Measurements from ENCODE around the gene PTTG1IP. TPM values are rescaled to one million over a fixed set of nuclear protein-coding genes. Genes with fewer than 3 reads are reported as not detected.

The PTTG1IP gene
- total and polyA plus RNA-seq, 2 donors, result 75.3 to 138 TPM

- Histone ChIP-seq H3K4me1 (ENCODE audit: control insufficient read depth in 2 of 2, insufficient read depth in 2 of 2, low read length in 2 of 2) (no peaks in the 10 kb centered on the region), H3K9me3 (ENCODE audit: control insufficient read depth in 2 of 2, insufficient read depth in 1 of 2, low read length in 1 of 2) (no peaks in the 10 kb centered on the region), H3K27me3 (ENCODE audit: control insufficient read depth in 2 of 2, insufficient read depth in 1 of 2, low read length in 1 of 2) (no peaks in the 10 kb centered on the region), H3K36me3 (ENCODE audit: control insufficient read depth in 2 of 2, insufficient read depth in 2 of 2, low read length in 1 of 2) (peaks cover 55 to 65% of the 10 kb centered on the region in 2 donors), H3K27ac (ENCODE audit: low read depth in 1 of 2, low read length in 1 of 2) (no peak overlapping the region), H3K4me3 (ENCODE audit: low read length in 2 of 2) (no peak overlapping the region)
- no peak for DNase-seq (ENCODE audit: low read depth in 6 of 9, low spot score in 9 of 9)
- WGBS, result 97% methylated on average over 6 of the region's 6 CpGs
Observed at GRCh38 chr21:44810779-44811178, 62.7 kb downstream of the PTTG1IP start.

- no peak overlapping the region for H3K27ac ChIP-seq (ENCODE audit: low read depth in 1 of 2, low read length in 1 of 2)
- DNase-seq (ENCODE audit: low read depth in 6 of 9, low spot score in 9 of 9), result no peak
- H3K27me3 ChIP-seq (ENCODE audit: control insufficient read depth in 2 of 2, insufficient read depth in 1 of 2, low read length in 1 of 2), result no peaks in the 10 kb centered on the region
- H3K4me3 ChIP-seq (ENCODE audit: low read length in 2 of 2), result no peak overlapping the region
- peaks cover 7 to 8% of the 10 kb centered on the region in 2 donors for H3K4me1 ChIP-seq (ENCODE audit: control insufficient read depth in 2 of 2, insufficient read depth in 2 of 2, low read length in 2 of 2)
- peaks cover 49 to 55% of the 10 kb centered on the region in 2 donors for H3K36me3 ChIP-seq (ENCODE audit: control insufficient read depth in 2 of 2, insufficient read depth in 2 of 2, low read length in 1 of 2)
- WGBS, result 99% methylated on average over 4 of the region's 4 CpGs
- no peaks in the 10 kb centered on the region for H3K9me3 ChIP-seq (ENCODE audit: control insufficient read depth in 2 of 2, insufficient read depth in 1 of 2, low read length in 1 of 2)
Observed at GRCh38 chr21:44805859-44806258, 67.6 kb downstream of the PTTG1IP start.

DNA sequence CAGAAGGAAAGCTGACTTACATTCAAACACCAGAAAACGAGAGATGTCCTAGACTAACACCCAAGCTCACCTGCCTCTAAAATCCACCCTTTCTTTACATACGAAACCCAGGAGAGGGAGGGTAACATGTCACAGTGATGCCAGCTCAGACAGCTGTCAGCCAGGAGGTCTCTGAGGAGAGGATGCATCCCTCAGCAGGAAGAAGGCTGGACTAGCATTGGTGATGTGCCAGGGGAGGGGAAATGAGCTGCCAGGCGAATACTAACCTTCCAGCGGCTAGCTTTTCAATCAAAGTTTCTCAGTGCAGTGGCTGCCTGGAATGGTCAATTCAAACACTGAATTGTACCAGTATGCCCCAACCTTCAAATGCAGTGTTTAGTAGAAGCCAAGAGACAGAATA lies 68.3 kb downstream of the PTTG1IP start:
- Histone ChIP-seq H3K27me3 (ENCODE audit: control insufficient read depth in 2 of 2, insufficient read depth in 1 of 2, low read length in 1 of 2) (no peaks in the 10 kb centered on the region), H3K9me3 (ENCODE audit: control insufficient read depth in 2 of 2, insufficient read depth in 1 of 2, low read length in 1 of 2) (no peaks in the 10 kb centered on the region), H3K27ac (ENCODE audit: low read depth in 1 of 2, low read length in 1 of 2) (no peak overlapping the region), H3K36me3 (ENCODE audit: control insufficient read depth in 2 of 2, insufficient read depth in 2 of 2, low read length in 1 of 2) (peaks cover 46 to 49% of the 10 kb centered on the region in 2 donors), H3K4me3 (ENCODE audit: low read length in 2 of 2) (no peak overlapping the region), H3K4me1 (ENCODE audit: control insufficient read depth in 2 of 2, insufficient read depth in 2 of 2, low read length in 2 of 2) (peaks cover 13 to 14% of the 10 kb centered on the region in 2 donors)
- WGBS, result 97% methylated on average over 4 of the region's 4 CpGs
- no peak for DNase-seq (ENCODE audit: low read depth in 6 of 9, low spot score in 9 of 9)

DNA sequence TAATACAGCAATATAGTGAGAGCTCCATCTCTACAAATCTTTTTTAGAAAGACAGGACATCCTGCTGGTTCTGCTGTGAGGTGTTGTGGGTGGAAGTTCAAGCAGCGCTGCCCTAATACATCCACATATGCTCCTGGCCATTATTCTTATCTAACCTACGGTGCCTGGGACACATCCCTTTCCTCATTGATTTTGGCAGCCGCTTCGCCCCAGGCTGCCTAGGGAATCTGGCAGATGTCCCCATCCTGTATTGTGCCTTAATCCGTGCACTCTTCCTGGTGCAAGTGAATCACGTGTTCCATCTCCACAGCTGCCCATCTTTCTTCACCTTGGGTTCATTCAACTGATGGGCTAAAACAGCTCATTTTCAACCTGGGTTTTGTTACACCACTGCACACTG lies 68.7 kb downstream of the PTTG1IP start:
- H3K4me3 ChIP-seq (ENCODE audit: low read length in 2 of 2), result no peak overlapping the region
- peaks cover 18 to 19% of the 10 kb centered on the region in 2 donors for H3K4me1 ChIP-seq (ENCODE audit: control insufficient read depth in 2 of 2, insufficient read depth in 2 of 2, low read length in 2 of 2)
- H3K27me3 ChIP-seq (ENCODE audit: control insufficient read depth in 2 of 2, insufficient read depth in 1 of 2, low read length in 1 of 2), result no peaks in the 10 kb centered on the region
- H3K27ac ChIP-seq (ENCODE audit: low read depth in 1 of 2, low read length in 1 of 2), result no peak overlapping the region
- no peak for DNase-seq (ENCODE audit: low read depth in 6 of 9, low spot score in 9 of 9)
- no peaks in the 10 kb centered on the region for H3K9me3 ChIP-seq (ENCODE audit: control insufficient read depth in 2 of 2, insufficient read depth in 1 of 2, low read length in 1 of 2)
- WGBS, result 97% methylated on average over 6 of the region's 6 CpGs
- H3K36me3 ChIP-seq (ENCODE audit: control insufficient read depth in 2 of 2, insufficient read depth in 2 of 2, low read length in 1 of 2), result peaks cover 41 to 45% of the 10 kb centered on the region in 2 donors

GRCh38 chr21:44803651-44804050 lies 69.8 kb downstream of the PTTG1IP start:
- no peaks in the 10 kb centered on the region for H3K9me3 ChIP-seq (ENCODE audit: control insufficient read depth in 2 of 2, insufficient read depth in 1 of 2, low read length in 1 of 2)
- peaks cover 19 to 20% of the 10 kb centered on the region in 2 donors for H3K4me1 ChIP-seq (ENCODE audit: control insufficient read depth in 2 of 2, insufficient read depth in 2 of 2, low read length in 2 of 2)
- no peaks in the 10 kb centered on the region for H3K27me3 ChIP-seq (ENCODE audit: control insufficient read depth in 2 of 2, insufficient read depth in 1 of 2, low read length in 1 of 2)
- no peak overlapping the region for H3K27ac ChIP-seq (ENCODE audit: low read depth in 1 of 2, low read length in 1 of 2)
- no peak overlapping the region for H3K4me3 ChIP-seq (ENCODE audit: low read length in 2 of 2)
- no peak for DNase-seq (ENCODE audit: low read depth in 6 of 9, low spot score in 9 of 9)
- peaks cover 33 to 34% of the 10 kb centered on the region in 2 donors for H3K36me3 ChIP-seq (ENCODE audit: control insufficient read depth in 2 of 2, insufficient read depth in 2 of 2, low read length in 1 of 2)
- 93% methylated on average over 3 of the region's 3 CpGs for WGBS

- WGBS, result 32% methylated on average over 32 of the region's 32 CpGs
- DNase-seq (ENCODE audit: low read depth in 6 of 9, low spot score in 9 of 9), result no peak
- peak overlapping the region; percentile 83 to 89 for H3K4me3 ChIP-seq (ENCODE audit: low read length in 2 of 2)
- H3K27me3 ChIP-seq (ENCODE audit: control insufficient read depth in 2 of 2, insufficient read depth in 1 of 2, low read length in 1 of 2), result no peaks in the 10 kb centered on the region
- H3K9me3 ChIP-seq (ENCODE audit: control insufficient read depth in 2 of 2, insufficient read depth in 1 of 2, low read length in 1 of 2), result no peaks in the 10 kb centered on the region
- H3K36me3 ChIP-seq (ENCODE audit: control insufficient read depth in 2 of 2, insufficient read depth in 2 of 2, low read length in 1 of 2), result peaks cover 29 to 34% of the 10 kb centered on the region in 2 donors
- no peak overlapping the region for H3K27ac ChIP-seq (ENCODE audit: low read depth in 1 of 2, low read length in 1 of 2)
- peaks cover 20 to 22% of the 10 kb centered on the region in 2 donors for H3K4me1 ChIP-seq (ENCODE audit: control insufficient read depth in 2 of 2, insufficient read depth in 2 of 2, low read length in 2 of 2)
Observed at GRCh38 chr21:44802396-44803153, 70.9 kb downstream of the PTTG1IP start.

DNA sequence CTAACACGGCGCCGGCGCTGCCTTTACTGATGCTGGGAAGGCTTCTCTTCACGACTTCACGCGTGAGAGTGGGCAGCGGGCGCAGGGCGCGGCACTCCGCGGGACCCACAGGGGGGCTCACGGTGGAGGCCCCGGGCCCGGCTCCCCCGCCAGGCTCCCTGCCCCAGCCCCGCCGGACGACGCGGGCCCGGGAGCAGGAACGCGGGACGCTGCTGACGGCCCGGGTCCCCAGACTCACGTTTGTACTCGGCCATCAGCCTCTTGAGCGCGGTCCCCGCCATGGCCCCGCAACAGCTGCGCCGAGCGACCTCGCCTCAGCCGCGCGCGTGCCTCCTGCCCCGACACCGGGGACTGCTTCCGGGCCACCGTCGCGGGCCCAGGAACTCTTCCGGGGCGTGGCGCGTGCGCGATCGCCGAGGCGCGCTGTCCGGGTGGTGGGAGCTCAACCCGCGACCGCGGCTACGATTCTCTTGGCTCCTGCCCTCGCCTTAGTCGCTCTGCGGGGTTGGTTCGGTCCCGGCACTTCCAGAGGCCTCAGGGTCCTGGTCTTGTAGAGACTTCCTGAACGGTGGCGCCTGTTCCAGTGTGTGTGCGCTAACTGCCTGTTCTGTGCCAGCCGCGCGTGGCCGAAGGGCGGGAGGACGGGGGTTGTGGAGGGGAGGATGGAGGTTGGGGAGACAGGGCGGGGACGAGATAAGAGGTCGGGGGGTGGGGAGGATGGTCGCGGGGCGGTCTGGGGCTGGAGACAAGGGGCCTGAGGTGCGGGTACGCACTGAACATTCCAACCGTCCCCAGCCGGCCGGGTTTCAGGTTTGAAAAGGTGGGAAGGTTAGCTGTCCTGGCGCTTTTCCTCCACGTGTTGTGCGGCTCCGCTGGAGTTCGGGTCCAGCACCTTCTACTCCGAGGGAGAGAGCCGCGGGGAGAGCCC lies 71.8 kb downstream of the PTTG1IP start, which contains the start of gene UBE2G2:
Gene UBE2G2, minus strand, starts transcription at position 353 of the 928 bp plus-strand sequence. Its CDS starts 72 bp downstream, at position 281.
- peak within 1 kb of the TSS; percentile 55 to 56 for H3K27ac ChIP-seq (ENCODE audit: low read depth in 1 of 2, low read length in 1 of 2)
- peaks cover 21 to 28% of the 10 kb centered on the region in 2 donors for H3K36me3 ChIP-seq (ENCODE audit: control insufficient read depth in 2 of 2, insufficient read depth in 2 of 2, low read length in 1 of 2)
- WGBS, result under 1% methylated on average over 97 of the region's 97 CpGs
- peak within 1 kb of the TSS; percentile 83 to 89 for H3K4me3 ChIP-seq (ENCODE audit: low read length in 2 of 2)
- peak; percentile 43 to 91 (median 76) for DNase-seq (ENCODE audit: low read depth in 6 of 9, low spot score in 9 of 9)
- no peaks in the 10 kb centered on the region for H3K27me3 ChIP-seq (ENCODE audit: control insufficient read depth in 2 of 2, insufficient read depth in 1 of 2, low read length in 1 of 2)
- peaks cover 20 to 22% of the 10 kb centered on the region in 2 donors for H3K4me1 ChIP-seq (ENCODE audit: control insufficient read depth in 2 of 2, insufficient read depth in 2 of 2, low read length in 2 of 2)
- H3K9me3 ChIP-seq (ENCODE audit: control insufficient read depth in 2 of 2, insufficient read depth in 1 of 2, low read length in 1 of 2), result no peaks in the 10 kb centered on the region

DNA sequence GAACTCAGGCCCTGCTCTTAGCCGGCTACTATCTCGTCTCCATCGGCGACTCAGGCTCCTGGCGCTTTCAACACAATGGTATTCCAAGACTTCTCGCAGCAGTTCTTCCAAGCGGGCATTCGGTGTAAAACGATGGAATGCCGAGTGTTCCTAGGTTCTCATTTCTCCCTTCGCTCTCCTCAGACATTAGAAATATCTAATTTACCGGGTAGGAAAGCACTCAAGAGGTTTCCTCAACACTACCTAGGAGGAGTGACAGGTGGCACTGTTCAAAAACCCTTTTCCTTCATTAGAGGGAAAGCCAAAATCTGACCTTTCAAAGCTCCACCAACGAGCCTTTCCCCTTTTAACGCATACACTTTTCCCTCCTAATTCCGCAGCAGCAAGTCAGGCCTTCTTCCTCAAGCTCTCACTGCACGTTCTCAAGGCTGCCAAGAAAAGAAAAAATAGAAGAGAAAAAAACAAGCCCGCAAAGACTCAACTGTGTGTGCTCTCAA lies 72.5 kb downstream of the PTTG1IP start:
- peak in 6 of 9 donors; percentile 29 to 71 (median 36) for DNase-seq (ENCODE audit: low read depth in 6 of 9, low spot score in 9 of 9)
- no peaks in the 10 kb centered on the region for H3K9me3 ChIP-seq (ENCODE audit: control insufficient read depth in 2 of 2, insufficient read depth in 1 of 2, low read length in 1 of 2)
- H3K4me1 ChIP-seq (ENCODE audit: control insufficient read depth in 2 of 2, insufficient read depth in 2 of 2, low read length in 2 of 2), result peaks cover 20 to 22% of the 10 kb centered on the region in 2 donors
- WGBS, result 11% methylated on average over 17 of the region's 17 CpGs
- peak overlapping the region; percentile 83 to 89 for H3K4me3 ChIP-seq (ENCODE audit: low read length in 2 of 2)
- H3K27ac ChIP-seq (ENCODE audit: low read depth in 1 of 2, low read length in 1 of 2), result peak overlapping the region in 1 of 2 donors; percentile 56
- peaks cover 18 to 28% of the 10 kb centered on the region in 2 donors for H3K36me3 ChIP-seq (ENCODE audit: control insufficient read depth in 2 of 2, insufficient read depth in 2 of 2, low read length in 1 of 2)
- H3K27me3 ChIP-seq (ENCODE audit: control insufficient read depth in 2 of 2, insufficient read depth in 1 of 2, low read length in 1 of 2), result no peaks in the 10 kb centered on the region
